Esophagus muscularis mucosa (tissue), 3 donors: ENCODE data around the gene ARHGAP15.

ENCODE experiments used
- CTCF ChIP-seq, 3 experiments: fragments of 200-600 bp in 2 of 3; fragments of 450-650 bp in 1 of 3; sonication (generic) in 2 of 3; IDR thresholded peaks; one replicate each; pipeline ENCODE4 v1.5.1; 2017 to 2019; ENCODE audit warnings: antibody characterized with exemption in 3 of 3, mild to moderate bottlenecking in 2 of 3, moderate library complexity in 1 of 3
- POLR2A ChIP-seq: fragments of 450-650 bp; IDR thresholded peaks from one replicate; pipeline ENCODE4 v1.6.1; 2017; ENCODE audit warnings: antibody characterized with exemption, moderate library complexity, mild to moderate bottlenecking, low read depth

GRCh38 chr2:143258126-143258892, 129.1 kb downstream of the ARHGAP15 start:
- TF ChIP-seq POLR2A (no peak), CTCF (IDR thresholded peaks at IDR 0.05) (no peak)
